Measurements from ENCODE around the gene COL6A5. TPM values are rescaled to one million over a fixed set of nuclear protein-coding genes. Genes with fewer than 3 reads are reported as not detected.

Gene COL6A5
- total RNA-seq, 1 experiment from 2014 or later = not detected

DNA sequence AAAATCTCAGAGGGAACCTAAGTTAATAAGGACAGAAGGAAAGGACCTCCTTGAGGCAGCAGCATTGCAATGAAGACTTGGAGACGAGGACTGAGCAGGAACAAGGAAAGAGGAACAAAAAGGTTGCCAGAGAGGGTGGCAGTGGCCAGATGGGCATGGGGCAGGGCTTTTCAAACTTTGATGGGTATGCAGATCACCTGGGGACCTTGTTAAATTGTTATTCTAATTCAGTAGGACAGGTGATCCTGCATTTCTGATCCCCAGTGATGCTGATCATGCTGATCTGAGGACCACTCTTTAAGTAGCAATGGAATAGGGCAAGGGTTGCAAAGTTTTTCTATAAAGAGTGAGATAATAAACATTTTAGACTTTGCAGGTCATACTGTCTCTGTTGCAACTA lies 182.6 kb downstream of the COL6A5 start:
- no peaks in the 10 kb centered on the region for H4K20me1 ChIP-seq (ENCODE audit: insufficient read depth)
- TF ChIP-seq EZH2 (IDR thresholded peaks at IDR 0.05; ENCODE audit: low read depth) = no peak
- TF ChIP-seq, protein P1, sequence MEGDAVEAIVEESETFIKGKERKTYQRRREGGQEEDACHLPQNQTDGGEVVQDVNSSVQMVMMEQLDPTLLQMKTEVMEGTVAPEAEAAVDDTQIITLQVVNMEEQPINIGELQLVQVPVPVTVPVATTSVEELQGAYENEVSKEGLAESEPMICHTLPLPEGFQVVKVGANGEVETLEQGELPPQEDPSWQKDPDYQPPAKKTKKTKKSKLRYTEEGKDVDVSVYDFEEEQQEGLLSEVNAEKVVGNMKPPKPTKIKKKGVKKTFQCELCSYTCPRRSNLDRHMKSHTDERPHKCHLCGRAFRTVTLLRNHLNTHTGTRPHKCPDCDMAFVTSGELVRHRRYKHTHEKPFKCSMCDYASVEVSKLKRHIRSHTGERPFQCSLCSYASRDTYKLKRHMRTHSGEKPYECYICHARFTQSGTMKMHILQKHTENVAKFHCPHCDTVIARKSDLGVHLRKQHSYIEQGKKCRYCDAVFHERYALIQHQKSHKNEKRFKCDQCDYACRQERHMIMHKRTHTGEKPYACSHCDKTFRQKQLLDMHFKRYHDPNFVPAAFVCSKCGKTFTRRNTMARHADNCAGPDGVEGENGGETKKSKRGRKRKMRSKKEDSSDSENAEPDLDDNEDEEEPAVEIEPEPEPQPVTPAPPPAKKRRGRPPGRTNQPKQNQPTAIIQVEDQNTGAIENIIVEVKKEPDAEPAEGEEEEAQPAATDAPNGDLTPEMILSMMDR (conservative IDR thresholded peaks at IDR 0.05) = no peak
- H3K4me1 ChIP-seq (replicated peaks; ENCODE audit: insufficient read depth) = no peaks in the 10 kb centered on the region
- H3K9me2 ChIP-seq (ENCODE audit: insufficient read depth) = no peaks in the 10 kb centered on the region
- ChIA-PET CTCF (no interaction called here), POLR2A (ENCODE audit: unreplicated experiment) (interaction anchor here (0.6 kb wide), 1 partner anchor 1371 kb away, joined by 5 read pairs; no protein-coding TSS in a partner anchor)
- H3K27ac ChIP-seq = no peak overlapping the region
- no peaks in the 10 kb centered on the region for H3K36me3 ChIP-seq (ENCODE audit: low read depth)
- H3K27me3 ChIP-seq (ENCODE audit: insufficient read depth, low read depth) = peaks cover 62% of the 10 kb centered on the region
- H3K79me2 ChIP-seq (ENCODE audit: low read depth) = no peaks in the 10 kb centered on the region
- no peak overlapping the region for H3K4me3 ChIP-seq
- H3K9me3 ChIP-seq (ENCODE audit: insufficient read depth, low read depth) = no peaks in the 10 kb centered on the region
- no peak for DNase-seq
- no peak overlapping the region for H2AFZ ChIP-seq
- no peaks in the 10 kb centered on the region for H3F3A ChIP-seq (ENCODE audit: insufficient read depth, low read depth)
- BruUV-seq (replicated peaks) = no TSS peak
- intact Hi-C loops (cut with micrococcal nuclease; ENCODE audit: unreplicated experiment) = no loop called here
- H3K4me2 ChIP-seq = no peak overlapping the region

DNA sequence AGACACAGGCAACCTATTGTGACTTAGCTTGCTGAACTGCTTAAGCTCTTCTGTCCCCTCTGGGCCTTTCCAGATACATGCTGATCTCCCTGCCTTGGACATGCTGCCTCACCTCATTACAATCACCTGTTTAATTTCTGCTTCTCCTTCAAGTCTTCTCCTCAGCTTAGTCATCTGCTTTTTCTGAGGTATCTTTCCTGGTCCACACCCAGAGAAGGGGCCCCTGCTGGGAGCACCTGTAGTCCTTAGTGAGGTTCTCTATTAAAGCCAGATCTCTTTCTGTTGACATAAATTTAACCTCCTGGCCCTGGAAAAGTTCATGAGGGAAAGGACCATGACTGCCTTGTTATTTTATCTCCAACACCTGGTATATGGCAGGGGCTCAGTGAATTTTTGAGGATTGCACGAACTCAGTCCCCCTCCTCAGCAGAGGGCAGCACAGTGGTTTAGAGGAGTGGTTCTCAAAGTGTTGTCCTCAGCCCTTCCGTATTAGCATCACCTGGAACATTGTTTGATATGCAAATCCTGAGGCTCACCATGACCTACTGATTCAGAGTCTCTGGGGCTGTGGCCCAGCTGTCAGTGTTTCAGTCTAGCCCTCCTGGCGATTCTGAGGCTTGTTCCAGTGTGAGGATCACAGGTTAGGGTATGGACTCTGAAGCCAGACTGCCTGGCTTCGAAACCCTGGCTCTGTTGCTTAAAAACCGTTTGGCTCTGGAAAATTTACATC lies 184.2 kb downstream of the COL6A5 start:
- Histone ChIP-seq H3K9me2 (ENCODE audit: insufficient read depth) (no peaks in the 10 kb centered on the region), H3K4me3 (no peak overlapping the region), H3K27me3 (ENCODE audit: insufficient read depth, low read depth) (peaks cover 55% of the 10 kb centered on the region), H3K4me2 (no peak overlapping the region), H3K9me3 (ENCODE audit: insufficient read depth, low read depth) (no peaks in the 10 kb centered on the region), H3K27ac (no peak overlapping the region), H4K20me1 (ENCODE audit: insufficient read depth) (no peaks in the 10 kb centered on the region), H2AFZ (no peak overlapping the region), H3K79me2 (ENCODE audit: low read depth) (no peaks in the 10 kb centered on the region), H3K4me1 (replicated peaks; ENCODE audit: insufficient read depth) (no peaks in the 10 kb centered on the region), H3F3A (ENCODE audit: insufficient read depth, low read depth) (no peaks in the 10 kb centered on the region), H3K36me3 (ENCODE audit: low read depth) (no peaks in the 10 kb centered on the region)
- no TSS peak for BruUV-seq (replicated peaks)
- no peak for DNase-seq
- CTCF ChIA-PET = no interaction called here
- POLR2A ChIA-PET (ENCODE audit: unreplicated experiment) = no interaction called here
- TF ChIP-seq EZH2 (IDR thresholded peaks at IDR 0.05; ENCODE audit: low read depth) = no peak
- TF ChIP-seq, protein P1 (conservative IDR thresholded peaks at IDR 0.05) = no peak
- intact Hi-C loops (cut with micrococcal nuclease; ENCODE audit: unreplicated experiment) = no loop called here

DNA sequence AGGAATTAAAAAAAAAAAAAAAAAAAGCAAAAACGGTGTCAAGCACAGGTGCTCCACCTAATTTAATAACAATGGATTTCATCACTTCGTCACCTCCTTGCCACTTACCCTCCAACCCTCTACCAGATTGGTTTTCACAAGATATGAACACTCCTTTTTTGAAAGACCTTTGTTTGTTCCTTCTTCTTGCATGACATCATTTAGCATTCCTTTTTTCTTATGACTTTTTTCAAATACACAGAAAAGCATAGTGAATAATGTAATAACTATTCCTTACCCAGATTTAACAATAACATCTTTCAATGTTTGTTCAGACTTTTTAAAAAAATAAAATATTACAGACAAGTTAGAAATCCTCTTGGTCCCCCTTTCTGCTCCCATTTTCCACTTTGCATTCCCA lies 187.8 kb downstream of the COL6A5 start:
- H3K36me3 ChIP-seq (ENCODE audit: low read depth) = no peaks in the 10 kb centered on the region
- H3K9me3 ChIP-seq (ENCODE audit: insufficient read depth, low read depth) = no peaks in the 10 kb centered on the region
- H2AFZ ChIP-seq = no peak overlapping the region
- ChIA-PET CTCF (no interaction called here), POLR2A (ENCODE audit: unreplicated experiment) (no interaction called here)
- no peaks in the 10 kb centered on the region for H3F3A ChIP-seq (ENCODE audit: insufficient read depth, low read depth)
- peaks cover 26% of the 10 kb centered on the region for H3K27me3 ChIP-seq (ENCODE audit: insufficient read depth, low read depth)
- DNase-seq = no peak
- TF ChIP-seq, protein P1 (conservative IDR thresholded peaks at IDR 0.05) = no peak
- TF ChIP-seq EZH2 (IDR thresholded peaks at IDR 0.05; ENCODE audit: low read depth) = no peak
- H3K27ac ChIP-seq = no peak overlapping the region
- no TSS peak for BruUV-seq (replicated peaks)
- intact Hi-C loops (cut with micrococcal nuclease; ENCODE audit: unreplicated experiment) = no loop called here
- H3K9me2 ChIP-seq (ENCODE audit: insufficient read depth) = no peaks in the 10 kb centered on the region
- no peaks in the 10 kb centered on the region for H3K79me2 ChIP-seq (ENCODE audit: low read depth)
- H3K4me3 ChIP-seq = no peak overlapping the region
- H4K20me1 ChIP-seq (ENCODE audit: insufficient read depth) = no peaks in the 10 kb centered on the region
- no peak overlapping the region for H3K4me2 ChIP-seq
- no peaks in the 10 kb centered on the region for H3K4me1 ChIP-seq (replicated peaks; ENCODE audit: insufficient read depth)

Other genes starting within 250 kb of the COL6A5 start
- gene COL6A6, start 171.5 kb downstream of the COL6A5 start, total RNA-seq (2021) = not detected in 2 replicates

Data from PC-9 (cell line).